AG04449 (cell line): ENCODE measurements around the gene KRTAP10-1.

ENCODE experiments used
- CTCF ChIA-PET: fragments of 350-600 bp; formaldehyde crosslinking; extraction: SDS; loops from one replicate; lab custom pipeline; 2021; ENCODE audit warnings: antibody characterized with exemption; lab: Yijun Ruan, JAX
- POLR2A ChIA-PET: fragments of 400-600, 350-600 bp; formaldehyde crosslinking; extraction: SDS; loops from one replicate; lab custom pipeline; 2020; ENCODE audit warnings: antibody characterized with exemption, inconsistent platforms; lab: Yijun Ruan, JAX
- DNase-seq: peaks from one replicate; pipeline ENCODE4 v3.0.0-alpha.2; 2010; ENCODE audit warnings: low read depth, low spot score
- H3K4me3 ChIP-seq: 2 replicates; pipeline ENCODE4 v1.5.1; 2011; ENCODE audit warnings: low read depth, mild to moderate bottlenecking, control low read depth, low read length
- TF ChIP-seq, protein P1 (sequence below): IDR thresholded peaks from one replicate; pipeline ENCODE4 v1.5.1; 2011; ENCODE audit warnings: mild to moderate bottlenecking, moderate library complexity, low read length, control low read depth, inconsistent platforms; ENCODE audit not compliant: insufficient read depth; ENCODE audit errors: missing control alignments

Gene KRTAP10-1

DNA sequence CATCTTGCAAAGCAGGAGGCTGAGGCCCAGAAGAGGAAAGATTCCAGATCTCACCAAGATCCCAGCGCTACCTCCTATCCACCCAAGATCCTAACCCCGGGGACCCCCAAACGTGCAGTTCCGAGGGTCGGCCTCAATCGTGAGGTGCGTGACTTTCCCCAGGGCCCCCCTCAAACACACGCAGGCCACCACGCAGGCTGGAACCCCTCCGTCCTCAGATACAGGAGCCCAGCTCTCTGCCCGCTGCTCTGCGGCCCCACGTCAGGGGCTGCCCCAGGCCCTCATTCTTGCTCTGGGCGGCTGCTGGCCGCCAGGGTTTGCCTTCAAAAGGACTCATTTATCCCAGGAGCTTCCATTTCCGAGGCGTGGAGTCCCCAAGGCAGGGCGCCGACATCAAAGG, 39.9 kb downstream of the KRTAP10-1 start:
- no peak for DNase-seq
- ChIA-PET CTCF (interaction anchor here (1.5 to 1.8 kb wide), 2 partner anchors 11 to 293 kb away, joined by 5 to 6 read pairs; no protein-coding TSS in a partner anchor), POLR2A (no interaction called here)
- TF ChIP-seq, protein P1, sequence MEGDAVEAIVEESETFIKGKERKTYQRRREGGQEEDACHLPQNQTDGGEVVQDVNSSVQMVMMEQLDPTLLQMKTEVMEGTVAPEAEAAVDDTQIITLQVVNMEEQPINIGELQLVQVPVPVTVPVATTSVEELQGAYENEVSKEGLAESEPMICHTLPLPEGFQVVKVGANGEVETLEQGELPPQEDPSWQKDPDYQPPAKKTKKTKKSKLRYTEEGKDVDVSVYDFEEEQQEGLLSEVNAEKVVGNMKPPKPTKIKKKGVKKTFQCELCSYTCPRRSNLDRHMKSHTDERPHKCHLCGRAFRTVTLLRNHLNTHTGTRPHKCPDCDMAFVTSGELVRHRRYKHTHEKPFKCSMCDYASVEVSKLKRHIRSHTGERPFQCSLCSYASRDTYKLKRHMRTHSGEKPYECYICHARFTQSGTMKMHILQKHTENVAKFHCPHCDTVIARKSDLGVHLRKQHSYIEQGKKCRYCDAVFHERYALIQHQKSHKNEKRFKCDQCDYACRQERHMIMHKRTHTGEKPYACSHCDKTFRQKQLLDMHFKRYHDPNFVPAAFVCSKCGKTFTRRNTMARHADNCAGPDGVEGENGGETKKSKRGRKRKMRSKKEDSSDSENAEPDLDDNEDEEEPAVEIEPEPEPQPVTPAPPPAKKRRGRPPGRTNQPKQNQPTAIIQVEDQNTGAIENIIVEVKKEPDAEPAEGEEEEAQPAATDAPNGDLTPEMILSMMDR, result no peak
- no peak overlapping the region for H3K4me3 ChIP-seq

DNA sequence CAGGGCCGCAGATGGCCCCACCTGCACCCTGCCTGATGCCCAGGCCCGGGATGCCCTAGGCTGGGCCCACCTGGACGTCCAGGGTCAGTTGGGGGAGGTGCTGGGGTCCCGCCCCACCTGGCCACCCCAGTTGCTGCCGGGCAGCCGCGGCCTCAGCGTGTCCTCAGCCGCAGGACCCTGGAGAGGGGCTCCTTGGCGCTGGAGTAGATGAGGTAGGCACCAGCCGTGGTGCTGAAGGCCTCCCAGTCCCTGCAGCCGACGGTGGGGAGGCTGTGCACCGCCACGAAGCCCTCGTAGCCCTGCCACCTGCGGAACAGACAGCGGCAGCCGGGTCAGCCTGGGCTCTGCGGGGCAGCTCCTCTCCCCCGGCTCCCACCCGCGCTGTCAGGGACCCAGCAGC, 40.4 kb downstream of the KRTAP10-1 start:
- no peak for DNase-seq
- POLR2A ChIA-PET, result no interaction called here
- TF ChIP-seq, protein P1, result no peak
- H3K4me3 ChIP-seq, result no peak overlapping the region
- CTCF ChIA-PET, result interaction anchor here (1.5 kb wide), 1 partner anchor 11 kb away, joined by 5 read pairs; no protein-coding TSS in a partner anchor

DNA sequence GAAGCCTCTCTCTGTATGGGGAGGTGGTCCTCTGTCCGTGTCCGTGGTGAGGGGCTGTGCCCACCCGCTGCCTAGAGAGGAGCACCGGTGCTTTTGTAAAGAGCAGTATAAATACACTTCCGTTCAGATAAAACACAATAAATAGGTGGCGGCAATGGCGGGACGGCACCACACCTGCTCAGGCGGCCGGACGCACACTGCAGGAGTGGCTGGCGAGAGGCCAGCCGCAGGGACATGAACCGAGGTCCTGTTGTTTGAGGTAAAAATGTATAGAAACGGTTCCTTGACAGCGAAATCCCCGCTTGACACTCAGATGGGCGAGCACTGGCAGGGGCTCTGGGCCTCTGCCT, 40.8 kb downstream of the KRTAP10-1 start:
- TF ChIP-seq, protein P1, result no peak
- H3K4me3 ChIP-seq, result no peak overlapping the region
- CTCF ChIA-PET, result interaction anchor here (1.3 kb wide), 1 partner anchor 15 kb away, joined by 3 read pairs; no protein-coding TSS in a partner anchor
- POLR2A ChIA-PET, result no interaction called here
- DNase-seq, result no peak

DNA sequence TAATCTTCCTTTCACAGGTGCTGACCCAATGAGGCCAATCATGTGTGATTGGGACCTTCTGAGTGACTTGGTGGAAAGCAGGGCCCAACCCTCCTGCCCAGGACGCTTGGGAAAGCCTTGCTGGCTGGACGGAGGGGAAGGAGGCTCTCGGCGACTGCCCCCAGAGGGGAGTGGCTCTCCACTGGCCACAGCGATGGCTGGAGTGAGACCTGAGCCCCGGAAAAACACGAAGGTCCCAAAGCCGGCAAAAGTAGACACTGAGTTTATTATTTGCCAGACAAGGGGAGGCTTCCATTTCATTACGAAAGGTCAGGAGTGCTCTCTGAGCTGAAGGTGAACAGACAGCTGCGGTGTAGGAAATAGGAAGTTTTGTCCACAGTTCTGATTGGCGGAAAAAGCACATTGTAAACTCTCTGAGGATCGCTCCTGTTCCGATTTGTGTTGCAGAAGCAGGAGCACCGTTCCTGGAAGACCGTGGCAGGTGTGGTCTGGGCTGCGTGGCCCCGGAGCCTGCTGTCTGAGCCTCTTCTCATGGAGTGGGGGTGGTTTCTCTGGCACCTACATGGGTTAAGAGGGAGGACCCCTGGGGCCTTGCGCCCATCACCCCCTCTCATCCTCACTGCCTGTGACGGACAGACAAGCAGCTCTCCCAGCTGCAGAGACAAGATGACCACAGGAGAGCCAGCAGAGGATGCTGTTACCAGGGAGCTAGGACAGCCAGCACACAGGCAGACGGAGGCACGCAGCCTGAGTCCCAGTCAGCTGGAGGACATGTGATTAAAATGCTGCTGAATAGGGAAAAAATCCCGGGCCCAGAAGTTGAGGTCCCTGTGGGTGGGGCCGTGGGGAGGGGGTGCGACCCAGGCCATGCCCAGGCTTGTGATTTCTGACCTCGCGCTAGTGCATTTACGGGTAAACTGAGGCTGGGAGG, 41.5 kb downstream of the KRTAP10-1 start:
- CTCF ChIA-PET, result interaction anchor here (1.3 kb wide), 1 partner anchor 14 kb away, joined by 3 read pairs; no protein-coding TSS in a partner anchor
- TF ChIP-seq, protein P1, result no peak
- no peak overlapping the region for H3K4me3 ChIP-seq
- no peak for DNase-seq
- POLR2A ChIA-PET, result no interaction called here

DNA sequence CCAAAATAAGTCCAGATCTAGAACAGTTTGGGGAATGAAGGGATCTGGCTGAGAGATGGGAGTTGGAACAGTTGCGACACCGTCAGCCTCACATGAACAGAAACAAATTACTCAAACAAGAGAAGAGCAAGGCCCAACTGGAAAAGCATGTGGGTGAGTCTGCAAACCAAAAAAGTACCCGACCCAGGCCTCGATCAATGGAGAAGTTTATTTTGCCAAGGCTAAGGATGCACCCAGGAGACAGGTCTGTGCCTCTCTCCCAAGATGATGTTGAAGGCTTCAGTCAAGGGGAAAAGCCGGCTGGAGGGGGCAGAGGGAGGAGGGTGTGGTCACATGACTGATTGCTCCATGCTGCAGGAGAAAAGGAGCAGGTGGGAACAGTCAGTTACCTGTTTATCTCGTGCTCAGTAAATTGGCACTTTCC, 42.3 kb downstream of the KRTAP10-1 start:
- CTCF ChIA-PET, result no interaction called here
- POLR2A ChIA-PET, result no interaction called here
- DNase-seq, result no peak
- H3K4me3 ChIP-seq, result no peak overlapping the region
- TF ChIP-seq, protein P1, result no peak

DNA sequence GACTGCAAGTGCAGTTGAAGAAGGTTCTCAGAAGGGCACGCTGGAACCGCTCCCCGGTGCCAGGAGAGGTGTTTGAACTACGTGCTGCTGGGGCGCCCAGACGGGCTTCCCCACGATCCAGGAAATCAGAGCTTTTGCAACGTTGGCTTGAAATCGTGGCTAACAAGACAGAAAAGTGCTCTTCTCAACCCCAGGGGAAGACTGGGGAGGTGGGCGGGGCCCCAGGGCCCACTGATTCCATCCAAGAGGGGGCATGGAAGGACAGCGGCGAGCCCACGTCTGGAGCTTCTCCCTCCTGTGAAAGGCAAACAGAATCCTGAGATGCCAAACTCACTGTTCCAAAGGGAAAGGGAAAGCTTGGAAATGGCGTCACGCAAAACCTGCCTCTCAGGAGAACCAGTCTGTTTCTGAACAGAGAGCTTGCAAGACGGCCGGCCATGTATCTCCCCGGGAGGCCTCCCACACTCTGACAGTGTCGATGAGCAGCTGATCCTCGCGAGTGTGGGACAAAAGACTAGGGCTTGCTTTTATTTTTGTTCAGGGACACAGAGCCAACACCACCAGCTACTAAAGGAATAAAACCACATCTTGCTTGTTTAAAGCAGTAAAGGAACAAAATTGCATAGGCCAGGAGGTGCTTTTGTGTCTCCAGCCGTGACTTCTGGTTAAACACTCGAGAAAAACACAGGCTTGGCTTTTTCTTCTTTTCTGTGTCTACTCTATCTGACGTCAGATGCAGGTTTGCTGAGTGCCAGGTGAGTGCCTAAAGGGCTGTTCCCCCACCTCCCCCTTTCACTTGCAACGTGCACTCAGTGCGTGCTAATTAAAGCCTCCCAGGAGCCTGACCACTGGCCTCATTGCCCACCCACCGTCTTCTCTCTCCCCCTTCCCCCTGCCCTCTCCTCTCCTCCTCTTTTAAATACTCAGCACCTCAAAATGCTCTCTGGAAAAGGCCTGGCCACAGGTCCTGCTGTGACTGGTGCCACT, 43.1 kb downstream of the KRTAP10-1 start:
- CTCF ChIA-PET, result interaction anchor here (1.3 to 2.0 kb wide), 2 partner anchors 12 to 17 kb away, joined by 3 to 8 read pairs; no protein-coding TSS in a partner anchor
- POLR2A ChIA-PET, result no interaction called here
- TF ChIP-seq, protein P1, result no peak
- H3K4me3 ChIP-seq, result no peak overlapping the region
- no peak for DNase-seq
